ENCODE measurements around the gene RAD23B. TPM values are rescaled to one million over a fixed set of nuclear protein-coding genes. Genes with fewer than 3 reads are reported as not detected.

Gene RAD23B
- total RNA-seq, 1 experiment from 2014 or later, result 222 TPM

- DNase-seq (ENCODE audit: unreplicated experiment), result no peak
- Mint-ChIP-seq H3K27me3 (ENCODE audit: insufficient read depth, unreplicated experiment) (no peaks in the 10 kb centered on the region), H3K36me3 (ENCODE audit: insufficient read depth, unreplicated experiment) (peaks cover 76% of the 10 kb centered on the region), H3K4me3 (ENCODE audit: unreplicated experiment) (no peak overlapping the region), H3K27ac (ENCODE audit: low read depth, unreplicated experiment) (peak overlapping the region; percentile 60), H3K4me1 (ENCODE audit: insufficient read depth, unreplicated experiment) (peaks cover 26% of the 10 kb centered on the region), H3K9me3 (ENCODE audit: unreplicated experiment) (no peaks in the 10 kb centered on the region)
- POLR2A ChIA-PET, result interaction anchor here (0.8 to 1.1 kb wide), 2 partner anchors 10 to 17 kb away, joined by 3 to 4 read pairs; no protein-coding TSS in a partner anchor
- CTCF ChIA-PET, result no interaction called here
- TF ChIP-seq, protein P1, sequence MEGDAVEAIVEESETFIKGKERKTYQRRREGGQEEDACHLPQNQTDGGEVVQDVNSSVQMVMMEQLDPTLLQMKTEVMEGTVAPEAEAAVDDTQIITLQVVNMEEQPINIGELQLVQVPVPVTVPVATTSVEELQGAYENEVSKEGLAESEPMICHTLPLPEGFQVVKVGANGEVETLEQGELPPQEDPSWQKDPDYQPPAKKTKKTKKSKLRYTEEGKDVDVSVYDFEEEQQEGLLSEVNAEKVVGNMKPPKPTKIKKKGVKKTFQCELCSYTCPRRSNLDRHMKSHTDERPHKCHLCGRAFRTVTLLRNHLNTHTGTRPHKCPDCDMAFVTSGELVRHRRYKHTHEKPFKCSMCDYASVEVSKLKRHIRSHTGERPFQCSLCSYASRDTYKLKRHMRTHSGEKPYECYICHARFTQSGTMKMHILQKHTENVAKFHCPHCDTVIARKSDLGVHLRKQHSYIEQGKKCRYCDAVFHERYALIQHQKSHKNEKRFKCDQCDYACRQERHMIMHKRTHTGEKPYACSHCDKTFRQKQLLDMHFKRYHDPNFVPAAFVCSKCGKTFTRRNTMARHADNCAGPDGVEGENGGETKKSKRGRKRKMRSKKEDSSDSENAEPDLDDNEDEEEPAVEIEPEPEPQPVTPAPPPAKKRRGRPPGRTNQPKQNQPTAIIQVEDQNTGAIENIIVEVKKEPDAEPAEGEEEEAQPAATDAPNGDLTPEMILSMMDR (IDR thresholded peaks at IDR 0.05; ENCODE audit: unreplicated experiment), result no peak
- no TSS peak for BruUV-seq (replicated peaks)
- intact Hi-C loops (cut with micrococcal nuclease), result no loop called here
Observed at GRCh38 chr9:107316795-107317661, 33.9 kb downstream of the RAD23B start.

DNA sequence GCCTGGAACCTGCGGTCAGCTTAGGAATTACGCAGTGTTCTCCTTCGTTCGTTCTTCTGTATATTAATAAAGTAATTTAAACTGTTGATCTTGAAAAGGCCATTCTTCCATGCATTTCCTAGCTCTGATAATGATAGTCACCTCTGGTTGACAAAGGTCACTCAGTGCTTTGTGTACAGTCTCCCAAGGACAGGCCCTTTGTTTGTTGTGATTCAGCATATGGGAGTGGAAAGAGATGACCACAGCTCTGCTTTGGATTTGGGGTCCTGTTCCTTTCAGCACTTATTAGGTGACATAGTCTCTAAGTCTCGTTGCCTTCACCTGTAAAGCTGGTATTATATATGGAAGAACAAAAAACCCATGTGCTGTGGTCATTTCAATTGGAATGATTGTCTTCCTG is 39.6 kb downstream of the RAD23B start:
- no TSS peak for BruUV-seq (replicated peaks)
- Mint-ChIP-seq H3K4me1 (ENCODE audit: insufficient read depth, unreplicated experiment) (peaks cover 15% of the 10 kb centered on the region), H3K4me3 (ENCODE audit: unreplicated experiment) (no peak overlapping the region), H3K9me3 (ENCODE audit: unreplicated experiment) (no peaks in the 10 kb centered on the region), H3K27me3 (ENCODE audit: insufficient read depth, unreplicated experiment) (no peaks in the 10 kb centered on the region), H3K36me3 (ENCODE audit: insufficient read depth, unreplicated experiment) (peaks cover 92% of the 10 kb centered on the region), H3K27ac (ENCODE audit: low read depth, unreplicated experiment) (no peak overlapping the region)
- no peak for DNase-seq (ENCODE audit: unreplicated experiment)
- intact Hi-C loops (cut with micrococcal nuclease), result no loop called here
- TF ChIP-seq, protein P1 (IDR thresholded peaks at IDR 0.05; ENCODE audit: unreplicated experiment), result no peak
- CTCF ChIA-PET, result interaction anchor here (0.6 to 1.2 kb wide), 2 partner anchors 11 to 84 kb away, joined by 3 read pairs; no protein-coding TSS in a partner anchor
- POLR2A ChIA-PET, result no interaction called here

DNA sequence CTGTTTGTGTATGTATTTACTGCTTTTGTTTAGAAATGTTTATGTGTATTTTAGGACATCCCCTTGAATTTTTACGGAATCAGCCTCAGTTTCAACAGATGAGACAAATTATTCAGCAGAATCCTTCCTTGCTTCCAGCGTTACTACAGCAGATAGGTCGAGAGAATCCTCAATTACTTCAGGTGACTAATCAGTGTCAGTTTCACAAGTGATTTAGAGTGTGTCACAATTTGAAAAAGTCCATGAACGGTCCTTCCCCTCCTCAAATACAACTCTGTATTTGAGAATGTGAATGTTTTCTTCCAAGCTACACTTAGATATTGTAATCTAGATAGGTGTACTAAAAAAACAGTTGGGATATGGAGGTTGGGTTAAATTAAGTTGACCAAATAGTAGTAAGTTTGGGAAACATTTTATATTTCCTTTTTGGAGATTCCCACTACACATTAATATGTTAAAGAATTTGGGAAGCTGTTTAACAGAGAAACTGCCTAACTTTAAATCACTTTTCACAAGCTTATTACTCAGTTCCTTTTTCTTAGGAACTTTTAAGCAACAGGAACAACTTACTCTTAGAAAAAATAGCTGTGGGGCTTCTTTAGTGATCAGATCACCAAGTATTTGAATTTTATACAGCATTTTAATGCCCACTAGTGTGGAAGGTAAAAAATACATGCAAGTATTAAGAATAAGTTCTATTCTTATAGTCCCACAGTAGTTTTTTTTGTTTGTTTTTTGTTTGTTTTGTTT is 40.9 kb downstream of the RAD23B start:
- Mint-ChIP-seq H3K27ac (ENCODE audit: low read depth, unreplicated experiment) (peak overlapping the region; percentile 20), H3K9me3 (ENCODE audit: unreplicated experiment) (no peaks in the 10 kb centered on the region), H3K27me3 (ENCODE audit: insufficient read depth, unreplicated experiment) (no peaks in the 10 kb centered on the region), H3K4me1 (ENCODE audit: insufficient read depth, unreplicated experiment) (peaks cover 6% of the 10 kb centered on the region), H3K36me3 (ENCODE audit: insufficient read depth, unreplicated experiment) (peaks cover 87% of the 10 kb centered on the region), H3K4me3 (ENCODE audit: unreplicated experiment) (no peak overlapping the region)
- POLR2A ChIA-PET, result interaction anchor here (0.6 to 1.6 kb wide), 4 partner anchors 11 to 26 kb away, joined by 3 to 5 read pairs (median 3); no protein-coding TSS in a partner anchor
- DNase-seq (ENCODE audit: unreplicated experiment), result peak; percentile 38
- CTCF ChIA-PET, result interaction anchor here (0.6 to 0.7 kb wide), 2 partner anchors 19 to 1236 kb away, joined by 3 read pairs; no protein-coding TSS in a partner anchor
- BruUV-seq (replicated peaks), result no TSS peak
- TF ChIP-seq, protein P1 (IDR thresholded peaks at IDR 0.05; ENCODE audit: unreplicated experiment), result no peak
- intact Hi-C loops (cut with micrococcal nuclease), result no loop called here

- no peak overlapping the region for H3K4me3 Mint-ChIP-seq (ENCODE audit: unreplicated experiment)
- H3K9me3 Mint-ChIP-seq (ENCODE audit: unreplicated experiment), result no peaks in the 10 kb centered on the region
- H3K4me1 Mint-ChIP-seq (ENCODE audit: insufficient read depth, unreplicated experiment), result peaks cover 6% of the 10 kb centered on the region
- H3K27me3 Mint-ChIP-seq (ENCODE audit: insufficient read depth, unreplicated experiment), result no peaks in the 10 kb centered on the region
- no peak overlapping the region for H3K27ac Mint-ChIP-seq (ENCODE audit: low read depth, unreplicated experiment)
- TF ChIP-seq, protein P1 (IDR thresholded peaks at IDR 0.05; ENCODE audit: unreplicated experiment), result no peak
- no TSS peak for BruUV-seq (replicated peaks)
- no peak for DNase-seq (ENCODE audit: unreplicated experiment)
- CTCF ChIA-PET, result no interaction called here
- peaks cover 91% of the 10 kb centered on the region for H3K36me3 Mint-ChIP-seq (ENCODE audit: insufficient read depth, unreplicated experiment)
- intact Hi-C loops (cut with micrococcal nuclease), result no loop called here
- POLR2A ChIA-PET, result no interaction called here
Observed at GRCh38 chr9:107325842-107326241, 42.8 kb downstream of the RAD23B start.

All from MCF 10A (cell line).